BLaER1 (cell line): ENCODE data around the gene PLEKHA7.

ENCODE experiments used
- H3K27ac ChIP-seq: shearing (Covaris generic); formaldehyde crosslinking; 2 replicates; pipeline ENCODE4 v1.8.1; 2022
- H3K27me3 ChIP-seq: shearing (Covaris generic); formaldehyde crosslinking; 2 replicates; pipeline ENCODE4 v1.8.1; 2022
- H3K36me3 ChIP-seq: shearing (Covaris generic); formaldehyde crosslinking; 2 replicates; pipeline ENCODE4 v1.8.1; 2022
- H3K4me1 ChIP-seq: shearing (Covaris generic); formaldehyde crosslinking; 2 replicates; pipeline ENCODE4 v1.8.1; 2022
- H3K4me2 ChIP-seq: shearing (Covaris generic); formaldehyde crosslinking; 2 replicates; pipeline ENCODE4 v1.8.1; 2022
- H3K4me3 ChIP-seq: shearing (Covaris generic); formaldehyde crosslinking; 2 replicates; pipeline ENCODE4 v1.8.1; 2022
- H3K9ac ChIP-seq: shearing (Covaris generic); formaldehyde crosslinking; 2 replicates; pipeline ENCODE4 v1.8.1; 2022
- H3K9me3 ChIP-seq: shearing (Covaris generic); formaldehyde crosslinking; 2 replicates; pipeline ENCODE4 v1.8.1; 2022
- H4K20me1 ChIP-seq: shearing (Covaris generic); formaldehyde crosslinking; 2 replicates; pipeline ENCODE4 v1.8.1; 2022
- Cebpa-rat ChIP-seq: shearing (Covaris generic); IDR thresholded peaks from 2 replicates; pipeline ENCODE4 v1.8.1; 2022

Gene PLEKHA7

GRCh38 chr11:16856022-16856471, 158.2 kb downstream of the PLEKHA7 start:
- Histone ChIP-seq H3K4me3 (no peak overlapping the region), H3K4me1 (peaks cover 9% of the 10 kb centered on the region; the same call in 1 of the 2 replicates), H4K20me1 (no peaks in the 10 kb centered on the region), H3K27me3 (no peaks in the 10 kb centered on the region), H3K4me2 (no peak overlapping the region), H3K36me3 (no peaks in the 10 kb centered on the region), H3K9ac (no peak overlapping the region), H3K9me3 (no peaks in the 10 kb centered on the region), H3K27ac (no peak overlapping the region)
- no peak for TF ChIP-seq Cebpa-rat

DNA sequence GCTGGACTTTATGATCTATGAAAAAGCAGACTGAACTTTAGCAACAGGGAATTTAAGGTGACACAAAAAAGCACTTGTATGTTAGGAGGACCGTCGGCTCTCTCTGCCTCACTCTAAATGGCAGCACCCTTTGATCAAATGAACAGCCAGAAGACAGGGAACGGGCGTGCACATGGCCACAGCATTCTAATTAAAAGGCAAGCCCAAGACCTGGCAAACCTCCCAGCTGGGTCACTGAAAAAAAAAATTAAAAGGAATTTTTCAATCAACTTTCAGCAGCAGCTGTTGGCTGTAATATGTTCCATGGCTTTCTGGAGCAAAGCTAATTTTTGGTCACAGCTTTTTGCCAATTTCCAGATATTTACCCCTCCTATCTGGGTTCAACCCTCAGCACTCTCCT, 159.2 kb downstream of the PLEKHA7 start:
- H3K9ac ChIP-seq, result no peak overlapping the region
- H3K4me1 ChIP-seq, result peaks cover 2% of the 10 kb centered on the region; the same call in 1 of the 2 replicates
- H3K27me3 ChIP-seq, result no peaks in the 10 kb centered on the region
- H4K20me1 ChIP-seq, result no peaks in the 10 kb centered on the region
- H3K9me3 ChIP-seq, result no peaks in the 10 kb centered on the region
- no peak for TF ChIP-seq Cebpa-rat
- no peaks in the 10 kb centered on the region for H3K36me3 ChIP-seq
- H3K27ac ChIP-seq, result no peak overlapping the region
- no peak overlapping the region for H3K4me3 ChIP-seq
- H3K4me2 ChIP-seq, result no peak overlapping the region

GRCh38 chr11:16853859-16854258, 160.4 kb downstream of the PLEKHA7 start:
- no peak overlapping the region for H3K27ac ChIP-seq
- no peaks in the 10 kb centered on the region for H3K27me3 ChIP-seq
- TF ChIP-seq Cebpa-rat, result no peak
- H3K36me3 ChIP-seq, result no peaks in the 10 kb centered on the region
- no peak overlapping the region for H3K9ac ChIP-seq
- H3K4me2 ChIP-seq, result no peak overlapping the region
- H3K9me3 ChIP-seq, result no peaks in the 10 kb centered on the region
- H4K20me1 ChIP-seq, result no peaks in the 10 kb centered on the region
- H3K4me3 ChIP-seq, result no peak overlapping the region
- H3K4me1 ChIP-seq, result no peaks in the 10 kb centered on the region

DNA sequence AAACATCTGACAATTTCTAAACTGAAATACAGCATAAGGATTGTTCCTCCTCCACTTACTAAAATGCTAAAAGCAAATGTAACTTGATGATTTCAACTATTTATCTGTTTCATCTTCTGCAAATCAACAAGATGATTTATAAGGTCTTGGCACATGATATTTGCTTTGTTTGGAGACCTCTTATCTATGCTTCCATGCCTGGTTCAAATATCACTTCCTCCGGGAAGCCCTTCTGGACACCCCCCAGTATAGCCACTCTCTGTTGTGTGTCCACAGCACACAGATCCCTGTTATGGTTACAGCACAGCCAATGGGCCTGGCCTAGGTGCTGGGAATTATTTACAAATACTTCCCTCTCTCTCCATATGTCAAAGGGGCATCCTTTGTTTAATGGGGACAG, 160.9 kb downstream of the PLEKHA7 start:
- no peak overlapping the region for H3K27ac ChIP-seq
- H3K36me3 ChIP-seq, result no peaks in the 10 kb centered on the region
- TF ChIP-seq Cebpa-rat, result no peak
- no peaks in the 10 kb centered on the region for H3K27me3 ChIP-seq
- H3K4me1 ChIP-seq, result no peaks in the 10 kb centered on the region
- H3K9ac ChIP-seq, result no peak overlapping the region
- H3K4me2 ChIP-seq, result no peak overlapping the region
- no peaks in the 10 kb centered on the region for H3K9me3 ChIP-seq
- H3K4me3 ChIP-seq, result no peak overlapping the region
- H4K20me1 ChIP-seq, result no peaks in the 10 kb centered on the region

- TF ChIP-seq Cebpa-rat, result no peak
- no peak overlapping the region for H3K27ac ChIP-seq
- peaks cover 8% of the 10 kb centered on the region; the same call in 1 of the 2 replicates for H3K4me1 ChIP-seq
- H4K20me1 ChIP-seq, result no peaks in the 10 kb centered on the region
- no peak overlapping the region for H3K4me3 ChIP-seq
- H3K9me3 ChIP-seq, result peaks cover 11% of the 10 kb centered on the region
- no peak overlapping the region for H3K4me2 ChIP-seq
- no peaks in the 10 kb centered on the region for H3K27me3 ChIP-seq
- H3K36me3 ChIP-seq, result no peaks in the 10 kb centered on the region
- H3K9ac ChIP-seq, result no peak overlapping the region
Observed at GRCh38 chr11:16846305-16846704, 167.9 kb downstream of the PLEKHA7 start.

DNA sequence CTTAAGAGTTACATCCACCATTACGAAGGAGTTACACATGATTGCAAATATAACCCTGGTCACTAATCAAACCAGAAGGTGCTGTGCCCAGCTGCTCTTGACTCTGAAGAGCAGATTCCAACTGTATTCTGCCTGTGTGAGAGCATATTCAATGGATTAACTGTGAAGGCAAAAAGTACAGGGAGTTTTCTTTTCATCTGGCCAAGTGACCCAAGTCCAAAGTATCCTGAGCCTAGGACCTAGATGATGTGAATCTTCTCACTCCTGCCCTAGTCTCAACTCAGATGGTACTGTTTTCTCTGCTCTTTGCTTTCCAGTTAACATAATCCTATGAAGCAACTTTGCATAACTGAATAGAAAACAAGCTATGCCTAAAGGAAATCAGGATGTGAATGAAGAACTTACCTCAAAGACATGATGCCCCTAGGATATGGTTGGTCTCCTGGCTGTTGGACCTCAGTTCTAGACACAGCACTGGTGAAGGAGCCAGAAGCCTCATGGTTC, 169.9 kb downstream of the PLEKHA7 start:
- no peaks in the 10 kb centered on the region for H4K20me1 ChIP-seq
- no peaks in the 10 kb centered on the region for H3K36me3 ChIP-seq
- no peak overlapping the region for H3K4me3 ChIP-seq
- peaks cover 11% of the 10 kb centered on the region for H3K9me3 ChIP-seq
- H3K27me3 ChIP-seq, result no peaks in the 10 kb centered on the region
- no peak overlapping the region for H3K27ac ChIP-seq
- no peak overlapping the region for H3K4me2 ChIP-seq
- TF ChIP-seq Cebpa-rat, result no peak
- no peak overlapping the region for H3K9ac ChIP-seq
- H3K4me1 ChIP-seq, result peaks cover 13% of the 10 kb centered on the region; the same call in 1 of the 2 replicates

- no peak for TF ChIP-seq Cebpa-rat
- H3K9ac ChIP-seq, result no peak overlapping the region
- no peak overlapping the region for H3K4me3 ChIP-seq
- no peak overlapping the region for H3K4me2 ChIP-seq
- peaks cover 13% of the 10 kb centered on the region; the same call in 1 of the 2 replicates for H3K4me1 ChIP-seq
- no peak overlapping the region for H3K27ac ChIP-seq
- peaks cover 11% of the 10 kb centered on the region for H3K9me3 ChIP-seq
- H3K27me3 ChIP-seq, result no peaks in the 10 kb centered on the region
- no peaks in the 10 kb centered on the region for H4K20me1 ChIP-seq
- no peaks in the 10 kb centered on the region for H3K36me3 ChIP-seq
Observed at GRCh38 chr11:16843294-16843693, 170.9 kb downstream of the PLEKHA7 start.

GRCh38 chr11:16841984-16842383, 172.2 kb downstream of the PLEKHA7 start:
- no peaks in the 10 kb centered on the region for H4K20me1 ChIP-seq
- H3K27me3 ChIP-seq, result no peaks in the 10 kb centered on the region
- H3K4me3 ChIP-seq, result no peak overlapping the region
- no peak overlapping the region for H3K4me2 ChIP-seq
- TF ChIP-seq Cebpa-rat, result no peak
- no peaks in the 10 kb centered on the region for H3K36me3 ChIP-seq
- peaks cover 13% of the 10 kb centered on the region; the same call in 1 of the 2 replicates for H3K4me1 ChIP-seq
- H3K9ac ChIP-seq, result no peak overlapping the region
- H3K27ac ChIP-seq, result no peak overlapping the region
- peaks cover 11% of the 10 kb centered on the region for H3K9me3 ChIP-seq

GRCh38 chr11:16841481-16841880, 172.7 kb downstream of the PLEKHA7 start:
- Histone ChIP-seq H3K4me2 (peak overlapping the region; percentile 5; the same call in 1 of the 2 replicates), H3K27ac (no peak overlapping the region), H3K27me3 (no peaks in the 10 kb centered on the region), H3K4me3 (no peak overlapping the region), H3K4me1 (peaks cover 13% of the 10 kb centered on the region; the same call in 1 of the 2 replicates), H3K9me3 (peaks cover 11% of the 10 kb centered on the region), H3K36me3 (no peaks in the 10 kb centered on the region), H4K20me1 (no peaks in the 10 kb centered on the region), H3K9ac (no peak overlapping the region)
- no peak for TF ChIP-seq Cebpa-rat

DNA sequence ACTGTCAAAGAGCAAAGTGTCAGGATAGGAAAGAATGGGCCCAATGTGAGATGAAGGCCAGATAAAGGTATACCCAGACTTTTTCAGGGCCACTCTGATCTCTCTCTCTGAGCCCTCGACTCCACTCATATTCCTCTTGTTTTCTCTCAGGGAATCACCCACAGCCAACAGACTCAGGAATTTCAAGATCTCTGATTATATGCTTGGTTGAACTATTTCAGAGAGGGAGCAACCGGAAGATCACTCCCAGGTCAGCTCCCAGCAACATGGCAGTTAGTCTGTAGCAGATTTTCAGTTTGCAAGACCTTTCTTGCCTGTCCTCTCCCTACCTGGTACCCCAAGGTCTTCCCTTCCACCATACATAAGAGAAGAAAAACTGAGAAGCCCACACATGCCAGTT, 173.3 kb downstream of the PLEKHA7 start:
- Histone ChIP-seq H3K36me3 (no peaks in the 10 kb centered on the region), H3K27me3 (no peaks in the 10 kb centered on the region), H3K4me3 (no peak overlapping the region), H3K27ac (no peak overlapping the region), H3K9ac (no peak overlapping the region), H4K20me1 (no peaks in the 10 kb centered on the region), H3K4me2 (peak overlapping the region; percentile 5), H3K4me1 (peaks cover 13% of the 10 kb centered on the region; the same call in 1 of the 2 replicates), H3K9me3 (peaks cover 11% of the 10 kb centered on the region)
- no peak for TF ChIP-seq Cebpa-rat

DNA sequence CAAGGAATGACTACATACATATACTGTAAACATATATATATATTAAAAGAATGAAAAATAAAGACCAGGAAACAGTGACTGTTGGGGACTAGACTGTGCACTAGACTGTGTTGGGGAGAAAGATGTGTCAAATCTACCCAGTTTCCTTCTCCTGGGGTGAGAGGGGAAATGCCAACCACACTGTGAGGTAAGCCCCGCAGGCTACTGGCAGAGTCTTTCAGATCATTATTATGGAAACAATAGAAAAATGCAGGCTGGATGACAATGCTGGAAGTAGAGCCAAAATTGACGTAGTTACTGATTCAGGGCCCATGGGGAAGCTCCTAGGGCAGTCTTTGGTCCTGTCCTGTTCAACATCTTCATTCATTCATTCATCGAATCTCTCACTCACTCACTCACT, 174.4 kb downstream of the PLEKHA7 start:
- H3K9ac ChIP-seq, result no peak overlapping the region
- H4K20me1 ChIP-seq, result no peaks in the 10 kb centered on the region
- no peaks in the 10 kb centered on the region for H3K36me3 ChIP-seq
- no peak overlapping the region for H3K4me2 ChIP-seq
- H3K27me3 ChIP-seq, result no peaks in the 10 kb centered on the region
- no peak for TF ChIP-seq Cebpa-rat
- no peak overlapping the region for H3K4me3 ChIP-seq
- peaks cover 11% of the 10 kb centered on the region for H3K9me3 ChIP-seq
- no peak overlapping the region for H3K27ac ChIP-seq
- peaks cover 13% of the 10 kb centered on the region; the same call in 1 of the 2 replicates for H3K4me1 ChIP-seq
